A375 (cell line): Measurements from ENCODE around the gene ARHGAP40. TPM values are rescaled to one million over a fixed set of nuclear protein-coding genes. Genes with fewer than 3 reads are reported as not detected.

ENCODE experiments used
- total RNA-seq: library from RNA; depleted of rRNA; stranded (reverse); fragments of >200 nt; shearing (Covaris generic); gene quantifications from 2 replicates; pipeline ENCODE4 v1.2.3, GENCODE V29; 2014; rRNA removed

The ARHGAP40 gene
- not detected in 2 replicates for total RNA-seq

GRCh38 chr20:38601216-38602184 lies at the start of gene ARHGAP40:
Gene ARHGAP40, plus strand, starts transcription at chr20:38601809.

GRCh38 chr20:38581013-38581412 lies 20.6 kb upstream of the ARHGAP40 start, which contains the start of gene ADIG:
Gene ADIG, plus strand, starts transcription at chr20:38581197. Its CDS starts 54 bp downstream, at chr20:38581251.

Other genes starting within 250 kb of the ARHGAP40 start
- gene SNHG17, start 166.5 kb upstream of the ARHGAP40 start, total RNA-seq: 75.4 and 86.1 TPM in 2 replicates
- 18.6 and 21.8 TPM in 2 replicates for gene RALGAPB, start 129.0 kb upstream of the ARHGAP40 start, total RNA-seq
- gene ADIG, start 20.6 kb upstream of the ARHGAP40 start, total RNA-seq: not detected in 2 replicates
- gene SLC32A1, start 122.7 kb downstream of the ARHGAP40 start, total RNA-seq: not detected in 2 replicates
- 8.4 and 9.9 TPM in 2 replicates for gene ACTR5, start 146.7 kb downstream of the ARHGAP40 start, total RNA-seq
- 0.03 and 0.08 TPM in 2 replicates for gene PPP1R16B, start 203.9 kb downstream of the ARHGAP40 start, total RNA-seq